Stomach smooth muscle (tissue), 2 donors: ENCODE results near the gene FYCO1.
A peak's percentile ranks its signal among the peaks of the same experiment; 100 is the strongest.

Experiments used
- H3K27ac ChIP-seq: one replicate; pipeline ENCODE4 v1.7.0; 2013; ENCODE audit warnings: mild to moderate bottlenecking, low read length, inconsistent platforms
- H3K27me3 ChIP-seq, 2 donors: one replicate each; pipeline ENCODE4 v1.7.0; 2013; ENCODE audit warnings: low read length in 2 of 2; ENCODE audit not compliant: insufficient read depth in 2 of 2, control insufficient read depth in 1 of 2
- H3K36me3 ChIP-seq, 2 donors: one replicate each; pipeline ENCODE4 v1.7.0; 2013; ENCODE audit warnings: low read length in 2 of 2; ENCODE audit not compliant: control insufficient read depth in 2 of 2, insufficient read depth in 2 of 2
- H3K4me1 ChIP-seq: one replicate; pipeline ENCODE4 v1.7.0; 2013; ENCODE audit warnings: low read length; ENCODE audit not compliant: control insufficient read depth, insufficient read depth
- H3K4me3 ChIP-seq, 2 donors: one replicate each; pipeline ENCODE4 v1.7.0; 2013; ENCODE audit warnings: low read length in 2 of 2
- H3K9ac ChIP-seq, 2 donors: one replicate each; pipeline ENCODE4 v1.7.0; 2013; ENCODE audit warnings: low read length in 2 of 2, mild to moderate bottlenecking in 1 of 2
- H3K9me3 ChIP-seq, 2 donors: one replicate each; pipeline ENCODE4 v1.7.0; 2013; ENCODE audit warnings: low read length in 2 of 2; ENCODE audit not compliant: control insufficient read depth in 2 of 2
- donor health status: healthy.
- donor health status: Pancreatic carcinoma.

Gene FYCO1

GRCh38 chr3:45972534-45973402, 22.9 kb downstream of the FYCO1 start:
- H3K4me1 ChIP-seq = peaks cover 16% of the 10 kb centered on the region
- H3K36me3 ChIP-seq = peaks cover 36 to 58% of the 10 kb centered on the region in 2 donors
- peak overlapping the region; percentile 70 for H3K27ac ChIP-seq

GRCh38 chr3:45969953-45970352, 25.7 kb downstream of the FYCO1 start:
- Histone ChIP-seq H3K27me3 (no peaks in the 10 kb centered on the region), H3K4me1 (peaks cover 38% of the 10 kb centered on the region), H3K9ac (no peak overlapping the region), H3K36me3 (peaks cover 49 to 62% of the 10 kb centered on the region in 2 donors), H3K4me3 (no peak overlapping the region), H3K27ac (no peak overlapping the region), H3K9me3 (no peaks in the 10 kb centered on the region)

More at GRCh38 chr3:45972534-45973402, 22.9 kb downstream of the FYCO1 start:
- Histone ChIP-seq H3K4me3 (peak overlapping the region in 1 of 2 donors; percentile 22), H3K27me3 (no peaks in the 10 kb centered on the region), H3K9me3 (no peaks in the 10 kb centered on the region), H3K9ac (peak overlapping the region in 1 of 2 donors; percentile 31)

GRCh38 chr3:45969116-45969515, 26.5 kb downstream of the FYCO1 start:
- Histone ChIP-seq H3K27me3 (no peaks in the 10 kb centered on the region), H3K36me3 (peaks cover 55 to 64% of the 10 kb centered on the region in 2 donors), H3K4me1 (peaks cover 40% of the 10 kb centered on the region), H3K27ac (no peak overlapping the region), H3K4me3 (no peak overlapping the region), H3K9ac (no peak overlapping the region), H3K9me3 (no peaks in the 10 kb centered on the region)

- Histone ChIP-seq H3K4me3 (no peak overlapping the region), H3K9ac (no peak overlapping the region), H3K36me3 (peaks cover 57 to 64% of the 10 kb centered on the region in 2 donors), H3K27me3 (no peaks in the 10 kb centered on the region), H3K27ac (no peak overlapping the region), H3K9me3 (no peaks in the 10 kb centered on the region), H3K4me1 (peaks cover 40% of the 10 kb centered on the region)
Measured at GRCh38 chr3:45968706-45969105, 26.9 kb downstream of the FYCO1 start.

- H3K9ac ChIP-seq = no peak overlapping the region
- no peak overlapping the region for H3K27ac ChIP-seq
- H3K4me3 ChIP-seq = no peak overlapping the region
- peaks cover 63 to 69% of the 10 kb centered on the region in 2 donors for H3K36me3 ChIP-seq
- no peaks in the 10 kb centered on the region for H3K9me3 ChIP-seq
- no peaks in the 10 kb centered on the region for H3K27me3 ChIP-seq
- H3K4me1 ChIP-seq = peaks cover 40% of the 10 kb centered on the region
Measured at GRCh38 chr3:45968149-45968548, 27.5 kb downstream of the FYCO1 start.

GRCh38 chr3:45967724-45968123, 27.9 kb downstream of the FYCO1 start:
- H3K27me3 ChIP-seq = no peaks in the 10 kb centered on the region
- H3K4me3 ChIP-seq = no peak overlapping the region
- no peaks in the 10 kb centered on the region for H3K9me3 ChIP-seq
- H3K9ac ChIP-seq = no peak overlapping the region
- H3K4me1 ChIP-seq = peaks cover 36% of the 10 kb centered on the region
- H3K36me3 ChIP-seq = peaks cover 67 to 71% of the 10 kb centered on the region in 2 donors
- no peak overlapping the region for H3K27ac ChIP-seq

GRCh38 chr3:45966950-45967640, 28.5 kb downstream of the FYCO1 start:
- peaks cover 72 to 76% of the 10 kb centered on the region in 2 donors for H3K36me3 ChIP-seq
- H3K4me1 ChIP-seq = peaks cover 30% of the 10 kb centered on the region
- no peaks in the 10 kb centered on the region for H3K9me3 ChIP-seq
- no peak overlapping the region for H3K27ac ChIP-seq
- no peak overlapping the region for H3K9ac ChIP-seq
- no peak overlapping the region for H3K4me3 ChIP-seq
- H3K27me3 ChIP-seq = no peaks in the 10 kb centered on the region

GRCh38 chr3:45966371-45966791, 29.2 kb downstream of the FYCO1 start:
- H3K27ac ChIP-seq = no peak overlapping the region
- peaks cover 78 to 83% of the 10 kb centered on the region in 2 donors for H3K36me3 ChIP-seq
- no peaks in the 10 kb centered on the region for H3K27me3 ChIP-seq
- H3K9ac ChIP-seq = no peak overlapping the region
- H3K9me3 ChIP-seq = no peaks in the 10 kb centered on the region
- no peak overlapping the region for H3K4me3 ChIP-seq
- H3K4me1 ChIP-seq = peaks cover 29% of the 10 kb centered on the region

GRCh38 chr3:45965653-45966052, 30.0 kb downstream of the FYCO1 start:
- Histone ChIP-seq H3K27me3 (no peaks in the 10 kb centered on the region), H3K9me3 (no peaks in the 10 kb centered on the region), H3K9ac (no peak overlapping the region), H3K4me1 (peaks cover 29% of the 10 kb centered on the region), H3K4me3 (no peak overlapping the region), H3K27ac (no peak overlapping the region), H3K36me3 (peaks cover 85 to 90% of the 10 kb centered on the region in 2 donors)

- no peaks in the 10 kb centered on the region for H3K27me3 ChIP-seq
- no peak overlapping the region for H3K4me3 ChIP-seq
- no peak overlapping the region for H3K9ac ChIP-seq
- no peak overlapping the region for H3K27ac ChIP-seq
- H3K36me3 ChIP-seq = peaks cover 86 to 93% of the 10 kb centered on the region in 2 donors
- peaks cover 29% of the 10 kb centered on the region for H3K4me1 ChIP-seq
- no peaks in the 10 kb centered on the region for H3K9me3 ChIP-seq
Measured at GRCh38 chr3:45965253-45965652, 30.4 kb downstream of the FYCO1 start.
